HEK293 (cell line): ENCODE results near the gene TRPC4AP.

ENCODE experiments used
- ZNF274 ChIP-seq, 2 experiments: fragments of 200-500 bp in 1 of 2; fragments of 450-650 bp in 1 of 2; sonication (Bioruptor generic) in 1 of 2; formaldehyde crosslinking in 1 of 2; IDR thresholded peaks; 2 replicates each; pipeline versions ENCODE4 v1.5.1 to v1.6.1; 2014 to 2016; ENCODE audit warnings: borderline replicate concordance in 1 of 2, inconsistent platforms in 1 of 2, low read length in 1 of 2, missing biosample characterization in 1 of 2, missing genetic modification characterization in 1 of 2
- ZNF324 ChIP-seq: fragments of 450-650 bp; formaldehyde crosslinking; IDR thresholded peaks from 2 replicates; pipeline ENCODE4 v1.5.1; 2016; ENCODE audit warnings: missing biosample characterization, missing genetic modification characterization
- ZNF629 ChIP-seq: fragments of 450-650 bp; formaldehyde crosslinking; IDR thresholded peaks from 2 replicates; pipeline ENCODE4 v1.5.1; 2017; ENCODE audit warnings: missing biosample characterization, missing genetic modification characterization
- ZNF830 ChIP-seq: fragments of 450-650 bp; IDR thresholded peaks from 2 replicates; pipeline ENCODE4 v1.5.0; 2018; ENCODE audit warnings: missing biosample characterization, missing genetic modification characterization, low read depth, mild to moderate bottlenecking, moderate library complexity
- ZNF837 ChIP-seq: fragments of 450-650 bp; formaldehyde crosslinking; IDR thresholded peaks from 2 replicates; pipeline ENCODE4 v1.5.1; 2016; ENCODE audit warnings: missing biosample characterization, missing genetic modification characterization
- TF ChIP-seq, protein P1 (sequence below): fragments of 450-650 bp; formaldehyde crosslinking; optimal IDR thresholded peaks from 2 replicates; pipeline ENCODE3; 2016; ENCODE audit warnings: missing biosample characterization, mild to moderate bottlenecking, missing genetic modification characterization
- TF ChIP-seq, protein P2 (sequence below): fragments of 450-650 bp; formaldehyde crosslinking; IDR thresholded peaks from 2 replicates; pipeline ENCODE4 v1.5.1; 2016; ENCODE audit warnings: missing biosample characterization, missing genetic modification characterization
- TF ChIP-seq, protein P3 (sequence below): fragments of 450-650 bp; formaldehyde crosslinking; IDR thresholded peaks from 2 replicates; pipeline ENCODE4 v1.5.1; 2016; ENCODE audit warnings: missing biosample characterization, missing genetic modification characterization

DNA sequence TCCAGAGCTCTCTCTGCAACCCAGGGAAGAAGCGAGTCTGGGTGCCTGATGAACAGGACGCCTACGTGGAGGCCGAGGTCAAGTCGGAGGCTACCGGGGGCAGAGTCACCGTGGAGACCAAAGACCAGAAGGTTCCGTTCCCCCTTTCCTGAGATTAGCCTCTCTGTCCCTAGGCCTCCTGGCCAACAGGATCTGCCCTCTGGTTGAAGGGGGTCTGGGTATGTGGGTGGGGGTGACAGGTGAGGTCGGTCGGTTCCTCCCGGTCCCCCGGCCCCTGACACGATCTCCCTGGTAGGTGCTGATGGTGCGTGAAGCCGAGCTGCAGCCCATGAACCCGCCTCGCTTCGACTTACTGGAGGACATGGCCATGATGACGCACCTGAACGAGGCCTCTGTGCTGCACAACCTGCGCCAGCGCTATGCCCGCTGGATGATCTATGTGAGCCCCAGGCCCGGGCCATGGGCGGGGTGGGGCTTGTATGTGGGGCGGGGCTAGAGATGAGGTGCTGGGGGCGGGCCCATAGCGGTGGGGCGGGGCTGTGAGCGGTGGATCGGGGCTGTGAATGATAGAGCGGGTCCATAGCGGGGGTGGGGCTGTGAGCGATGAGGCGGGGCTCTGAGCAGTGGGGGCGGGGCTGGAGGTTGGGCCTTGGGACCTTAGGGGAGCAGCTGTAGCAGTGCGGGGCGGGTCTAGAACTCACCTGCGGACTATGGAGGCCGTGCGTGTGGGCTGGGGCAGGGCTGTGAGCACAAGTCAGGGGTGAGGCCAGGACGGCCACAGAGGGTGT is 113.0 kb downstream of the TRPC4AP start:
- TF ChIP-seq ZNF274 (IDR thresholded peaks at IDR 0.05; ENCODE audit: low read length) (no peak), ZNF274 (tag by site-specific recombination; IDR thresholded peaks at IDR 0.05; ENCODE audit: borderline replicate concordance) (no peak), ZNF837 (no peak), ZNF324 (tag by site-specific recombination) (no peak), ZNF629 (tag by site-specific recombination) (no peak), ZNF830 (tag by site-specific recombination) (no peak)
- TF ChIP-seq, protein P1, sequence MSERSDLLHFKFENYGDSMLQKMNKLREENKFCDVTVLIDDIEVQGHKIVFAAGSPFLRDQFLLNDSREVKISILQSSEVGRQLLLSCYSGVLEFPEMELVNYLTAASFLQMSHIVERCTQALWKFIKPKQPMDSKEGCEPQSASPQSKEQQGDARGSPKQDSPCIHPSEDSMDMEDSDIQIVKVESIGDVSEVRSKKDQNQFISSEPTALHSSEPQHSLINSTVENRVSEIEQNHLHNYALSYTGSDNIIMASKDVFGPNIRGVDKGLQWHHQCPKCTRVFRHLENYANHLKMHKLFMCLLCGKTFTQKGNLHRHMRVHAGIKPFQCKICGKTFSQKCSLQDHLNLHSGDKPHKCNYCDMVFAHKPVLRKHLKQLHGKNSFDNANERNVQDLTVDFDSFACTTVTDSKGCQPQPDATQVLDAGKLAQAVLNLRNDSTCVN (tag by site-specific recombination), result no peak
- TF ChIP-seq, protein P2, sequence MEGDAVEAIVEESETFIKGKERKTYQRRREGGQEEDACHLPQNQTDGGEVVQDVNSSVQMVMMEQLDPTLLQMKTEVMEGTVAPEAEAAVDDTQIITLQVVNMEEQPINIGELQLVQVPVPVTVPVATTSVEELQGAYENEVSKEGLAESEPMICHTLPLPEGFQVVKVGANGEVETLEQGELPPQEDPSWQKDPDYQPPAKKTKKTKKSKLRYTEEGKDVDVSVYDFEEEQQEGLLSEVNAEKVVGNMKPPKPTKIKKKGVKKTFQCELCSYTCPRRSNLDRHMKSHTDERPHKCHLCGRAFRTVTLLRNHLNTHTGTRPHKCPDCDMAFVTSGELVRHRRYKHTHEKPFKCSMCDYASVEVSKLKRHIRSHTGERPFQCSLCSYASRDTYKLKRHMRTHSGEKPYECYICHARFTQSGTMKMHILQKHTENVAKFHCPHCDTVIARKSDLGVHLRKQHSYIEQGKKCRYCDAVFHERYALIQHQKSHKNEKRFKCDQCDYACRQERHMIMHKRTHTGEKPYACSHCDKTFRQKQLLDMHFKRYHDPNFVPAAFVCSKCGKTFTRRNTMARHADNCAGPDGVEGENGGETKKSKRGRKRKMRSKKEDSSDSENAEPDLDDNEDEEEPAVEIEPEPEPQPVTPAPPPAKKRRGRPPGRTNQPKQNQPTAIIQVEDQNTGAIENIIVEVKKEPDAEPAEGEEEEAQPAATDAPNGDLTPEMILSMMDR (tag by site-specific recombination), result no peak
- TF ChIP-seq, protein P3, sequence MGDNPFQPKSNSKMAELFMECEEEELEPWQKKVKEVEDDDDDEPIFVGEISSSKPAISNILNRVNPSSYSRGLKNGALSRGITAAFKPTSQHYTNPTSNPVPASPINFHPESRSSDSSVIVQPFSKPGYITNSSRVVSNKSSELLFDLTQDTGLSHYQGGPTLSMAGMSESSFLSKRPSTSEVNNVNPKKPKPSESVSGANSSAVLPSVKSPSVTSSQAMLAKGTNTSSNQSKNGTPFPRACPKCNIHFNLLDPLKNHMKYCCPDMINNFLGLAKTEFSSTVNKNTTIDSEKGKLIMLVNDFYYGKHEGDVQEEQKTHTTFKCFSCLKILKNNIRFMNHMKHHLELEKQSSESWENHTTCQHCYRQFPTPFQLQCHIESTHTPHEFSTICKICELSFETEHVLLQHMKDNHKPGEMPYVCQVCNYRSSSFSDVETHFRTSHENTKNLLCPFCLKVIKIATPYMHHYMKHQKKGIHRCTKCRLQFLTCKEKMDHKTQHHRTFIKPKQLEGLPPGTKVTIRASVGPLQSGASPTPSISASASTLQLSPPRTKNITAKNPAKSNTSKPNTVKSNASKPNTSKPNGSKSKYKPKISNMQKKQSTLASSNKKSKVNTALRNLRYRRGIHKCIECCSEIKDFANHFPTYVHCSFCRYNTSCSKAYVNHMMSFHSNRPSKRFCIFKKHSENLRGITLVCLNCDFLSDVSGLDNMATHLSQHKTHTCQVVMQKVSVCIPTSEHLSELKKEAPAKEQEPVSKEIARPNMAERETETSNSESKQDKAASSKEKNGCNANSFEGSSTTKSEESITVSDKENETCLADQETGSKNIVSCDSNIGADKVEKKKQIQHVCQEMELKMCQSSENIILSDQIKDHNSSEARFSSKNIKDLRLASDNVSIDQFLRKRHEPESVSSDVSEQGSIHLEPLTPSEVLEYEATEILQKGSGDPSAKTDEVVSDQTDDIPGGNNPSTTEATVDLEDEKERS, result no peak
